Measurements from ENCODE around the gene PLPP4. TPM values are rescaled to one million over a fixed set of nuclear protein-coding genes. Genes with fewer than 3 reads are reported as not detected.

Gene PLPP4
- total RNA-seq, 2 experiments from 2014 or later, result not detected

DNA sequence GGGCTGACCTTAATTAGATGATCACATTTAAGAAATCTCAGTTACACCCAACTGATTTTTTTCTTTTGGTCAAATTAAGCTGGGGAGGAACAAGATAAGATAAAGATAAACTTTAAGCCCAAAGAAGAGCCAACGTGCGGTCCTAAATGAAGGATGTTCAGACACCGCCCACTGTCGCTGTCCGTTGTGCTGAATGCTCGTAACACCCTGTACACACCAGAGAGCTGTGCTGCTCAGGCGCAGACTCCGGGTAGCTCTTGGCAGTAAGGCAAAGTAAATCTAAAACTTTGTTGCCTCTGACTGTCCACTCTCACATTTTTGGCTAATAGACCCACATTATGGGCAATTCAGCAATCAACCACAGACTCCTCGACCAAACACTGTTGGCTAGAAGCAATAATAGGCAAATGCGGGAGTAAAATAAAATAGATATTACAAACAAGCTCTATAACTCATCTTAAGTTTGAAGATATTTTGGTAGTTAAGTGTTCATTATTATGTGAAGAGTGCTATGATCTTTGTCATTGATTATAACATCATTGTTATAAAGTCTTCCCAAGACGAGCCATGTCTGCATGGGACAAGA lies 57.1 kb downstream of the PLPP4 start:
- no peaks in the 10 kb centered on the region for H3K4me1 ChIP-seq (ENCODE audit: insufficient read depth, low read length)
- H3K36me3 Mint-ChIP-seq (ENCODE audit: low read depth), result no peaks in the 10 kb centered on the region
- H3K9me3 ChIP-seq (ENCODE audit: control insufficient read depth in 1 of 2, insufficient read depth in 1 of 2, low read length in 2 of 2), result peaks cover 0 to 6% of the 10 kb centered on the region in 2 experiments
- no peak overlapping the region for H3K4me3 ChIP-seq (ENCODE audit: low read length)
- no peak for ATAC-seq (ENCODE audit: poor library complexity)
- H3K4me1 Mint-ChIP-seq (ENCODE audit: low read depth), result no peaks in the 10 kb centered on the region
- no peaks in the 10 kb centered on the region for H3K27me3 Mint-ChIP-seq
- no peaks in the 10 kb centered on the region for H3K27me3 ChIP-seq (ENCODE audit: control insufficient read depth in 1 of 2, insufficient read depth in 2 of 2, low read length in 2 of 2)
- H3K27ac Mint-ChIP-seq, result no peak overlapping the region
- ChIA-PET POLR2A (no interaction called here), CTCF (no interaction called here)
- no peak overlapping the region for H3K4me3 Mint-ChIP-seq
- H3K27ac ChIP-seq (ENCODE audit: low read depth in 1 of 2, low read length in 2 of 2), result no peak overlapping the region
- no peaks in the 10 kb centered on the region for H3K36me3 ChIP-seq (ENCODE audit: insufficient read depth, low read length)
- intact Hi-C loops (cut with DNase I, micrococcal nuclease), result no loop called here
- no peaks in the 10 kb centered on the region for H3K9me3 Mint-ChIP-seq
- no peak for DNase-seq
- TF ChIP-seq CTCF (IDR thresholded peaks at IDR 0.05), result no peak

DNA sequence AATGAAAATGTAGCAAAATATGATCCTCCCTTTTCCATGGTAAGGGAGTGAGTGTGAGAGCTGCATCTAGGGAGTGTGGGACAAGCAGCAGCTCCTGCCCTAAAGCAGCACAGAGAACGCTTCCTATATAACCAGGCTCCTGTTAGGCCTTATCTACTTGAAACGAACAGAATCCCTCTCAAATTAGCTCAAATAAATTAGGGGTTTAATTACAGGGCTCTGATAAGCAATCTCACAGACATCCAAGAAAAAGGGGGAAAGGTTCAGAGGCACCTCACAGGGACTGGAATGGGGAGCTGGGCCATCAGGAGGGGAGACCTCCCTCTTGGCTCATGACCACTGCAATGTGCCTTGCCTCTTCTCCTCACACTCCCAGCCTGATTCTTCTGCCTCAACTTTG lies 57.9 kb downstream of the PLPP4 start:
- POLR2A ChIA-PET, result no interaction called here

DNA sequence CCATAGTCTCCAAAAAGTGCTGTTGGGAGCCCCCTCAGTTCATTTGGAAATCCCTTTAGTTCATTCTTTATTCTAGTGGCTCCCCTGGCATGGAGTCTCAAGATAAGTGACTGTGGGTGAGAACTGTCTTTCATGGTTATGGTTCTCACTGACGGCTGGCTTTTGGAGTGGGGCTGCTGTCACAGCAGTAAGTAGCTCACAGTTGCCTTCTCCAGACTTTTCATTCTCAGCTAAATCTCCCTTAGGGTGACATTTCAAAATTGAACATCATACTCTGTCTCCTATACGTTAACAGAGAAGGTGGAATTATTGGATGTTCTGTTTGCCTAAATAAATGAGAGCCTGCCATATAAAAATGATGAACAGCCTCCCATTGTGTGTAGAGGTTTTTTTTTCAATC lies 58.7 kb downstream of the PLPP4 start:
- Mint-ChIP-seq H3K9me3 (no peaks in the 10 kb centered on the region), H3K4me3 (no peak overlapping the region), H3K27me3 (no peaks in the 10 kb centered on the region), H3K4me1 (ENCODE audit: low read depth) (no peaks in the 10 kb centered on the region), H3K27ac (no peak overlapping the region), H3K36me3 (ENCODE audit: low read depth) (no peaks in the 10 kb centered on the region)
- H3K9me3 ChIP-seq (ENCODE audit: control insufficient read depth in 1 of 2, insufficient read depth in 1 of 2, low read length in 2 of 2), result peaks cover 0 to 7% of the 10 kb centered on the region in 2 experiments
- no peak overlapping the region for H3K4me3 ChIP-seq (ENCODE audit: low read length)
- TF ChIP-seq CTCF (IDR thresholded peaks at IDR 0.05), result no peak
- ATAC-seq (ENCODE audit: poor library complexity), result no peak
- no peaks in the 10 kb centered on the region for H3K4me1 ChIP-seq (ENCODE audit: insufficient read depth, low read length)
- H3K36me3 ChIP-seq (ENCODE audit: insufficient read depth, low read length), result no peaks in the 10 kb centered on the region
- no peaks in the 10 kb centered on the region for H3K27me3 ChIP-seq (ENCODE audit: control insufficient read depth in 1 of 2, insufficient read depth in 2 of 2, low read length in 2 of 2)
- DNase-seq, result no peak
- CTCF ChIA-PET, result no interaction called here
- intact Hi-C loops (cut with DNase I, micrococcal nuclease), result no loop called here
- POLR2A ChIA-PET, result no interaction called here
- H3K27ac ChIP-seq (ENCODE audit: low read depth in 1 of 2, low read length in 2 of 2), result no peak overlapping the region

More for the DNA sequence above, 57.9 kb downstream of the PLPP4 start:
- no peaks in the 10 kb centered on the region for H3K9me3 Mint-ChIP-seq
- intact Hi-C loops (cut with DNase I, micrococcal nuclease), result no loop called here
- ATAC-seq (ENCODE audit: poor library complexity) (no peak), DNase-seq (no peak)
- no peak overlapping the region for H3K27ac Mint-ChIP-seq
- H3K27ac ChIP-seq (ENCODE audit: low read depth in 1 of 2, low read length in 2 of 2), result no peak overlapping the region
- peaks cover 0 to 6% of the 10 kb centered on the region in 2 experiments for H3K9me3 ChIP-seq (ENCODE audit: control insufficient read depth in 1 of 2, insufficient read depth in 1 of 2, low read length in 2 of 2)
- no peak overlapping the region for H3K4me3 Mint-ChIP-seq
- H3K27me3 ChIP-seq (ENCODE audit: control insufficient read depth in 1 of 2, insufficient read depth in 2 of 2, low read length in 2 of 2), result no peaks in the 10 kb centered on the region
- CTCF ChIA-PET, result no interaction called here
- no peak overlapping the region for H3K4me3 ChIP-seq (ENCODE audit: low read length)
- H3K4me1 Mint-ChIP-seq (ENCODE audit: low read depth), result no peaks in the 10 kb centered on the region
- H3K4me1 ChIP-seq (ENCODE audit: insufficient read depth, low read length), result no peaks in the 10 kb centered on the region
- no peaks in the 10 kb centered on the region for H3K27me3 Mint-ChIP-seq
- TF ChIP-seq CTCF (IDR thresholded peaks at IDR 0.05), result no peak
- H3K36me3 ChIP-seq (ENCODE audit: insufficient read depth, low read length), result no peaks in the 10 kb centered on the region
- no peaks in the 10 kb centered on the region for H3K36me3 Mint-ChIP-seq (ENCODE audit: low read depth)

Measured in CD4-positive, alpha-beta T cell (primary cell).